Kidney (tissue), 14 donors: ENCODE results near the gene PRKACG. TPM values are rescaled to one million over a fixed set of nuclear protein-coding genes. Genes with fewer than 3 reads are reported as not detected.

Source experiments
- DNase-seq, 5 donors: peaks; one replicate each; pipeline ENCODE4 v3.0.0-alpha.2; 2013 to 2020
- FAIRE-seq: peaks from 2 replicates; lab custom pipeline; 2012; peaks lifted over from hg19 to GRCh38; lab: Jason Lieb, UNC
- H3K27ac ChIP-seq, 2 donors: one replicate each; pipeline ENCODE4 v1.7.0; 2013; ENCODE audit warnings: low read depth in 2 of 2, low read length in 2 of 2, inconsistent platforms in 1 of 2
- H3K27me3 ChIP-seq: one replicate; pipeline ENCODE4 v1.7.1; 2013; ENCODE audit warnings: low read length, inconsistent platforms; ENCODE audit not compliant: control insufficient read depth, insufficient read depth
- H3K36me3 ChIP-seq, 3 donors: one replicate each; pipeline versions ENCODE4 v1.7.0 to v1.7.1; 2013; ENCODE audit warnings: low read length in 3 of 3, control low read depth in 1 of 3, inconsistent platforms in 1 of 3; ENCODE audit not compliant: insufficient read depth in 3 of 3, control insufficient read depth in 2 of 3
- H3K4me1 ChIP-seq, 3 donors: one replicate each; pipeline versions ENCODE4 v1.7.0 to v1.7.1; 2013; ENCODE audit warnings: low read length in 3 of 3, inconsistent platforms in 1 of 3, low read depth in 1 of 3; ENCODE audit not compliant: control insufficient read depth in 2 of 3, insufficient read depth in 2 of 3
- H3K4me3 ChIP-seq, 3 donors: one replicate each; pipeline versions ENCODE4 v1.7.0 to v1.8.1; 2013; ENCODE audit warnings: low read length in 3 of 3, control low read depth in 1 of 3, inconsistent platforms in 1 of 3
- H3K9ac ChIP-seq, 3 donors: one replicate each; pipeline versions ENCODE4 v1.7.0 to v1.7.1; 2013; ENCODE audit warnings: low read length in 3 of 3, control low read depth in 1 of 3, inconsistent platforms in 1 of 3
- H3K9me3 ChIP-seq, 3 donors: one replicate each; pipeline versions ENCODE4 v1.7.0 to v1.7.1; 2013; ENCODE audit warnings: low read length in 3 of 3, control low read depth in 1 of 3, inconsistent platforms in 1 of 3; ENCODE audit not compliant: control insufficient read depth in 2 of 3, insufficient read depth in 1 of 3
- CTCF ChIP-seq: IDR thresholded peaks from 3 replicates; pipeline ENCODE4 v1.5.1; 2012; ENCODE audit warnings: mild to moderate bottlenecking, moderate library complexity, borderline replicate concordance; ENCODE audit not compliant: insufficient read depth; ENCODE audit errors: extremely low read depth
- intact Hi-C: fragments of 100-400 bp; cut with DNase I; formaldehyde crosslinking; loops from one replicate; pipeline ENCODE4 v1.11.1; 2022
- polyA plus RNA-seq: library from polyadenylated mRNA; stranded (reverse); fragments of 350-450 nt; fragmentation: Illumina TruSeq; extraction: RNeasy Lipid Tissue Mini Kit (QIAGEN cat#74804); gene quantifications from one replicate; pipeline ENCODE4 v1.2.3, GENCODE V29; 2014; ENCODE audit warnings: low read depth, low replicate concordance; ENCODE audit not compliant: insufficient read depth
- total RNA-seq: library from RNA; stranded (reverse); fragmentation: NEBNext Ultra II Directional; extraction: Animal tissue kit (Norgen Biotek cat#: 25700); gene quantifications from one replicate; pipeline ENCODE4 v1.2.1, GENCODE V29; 2021
- donor health status: control.
- donor health status: control.
- donor health status: control.
- donor health status: control.
- donor health status: control.
- donor health status: DM: yes; HTN: yes; CAD: no.
- donor health status: Normal renal cell carcinoma (clear cell type).

PRKACG gene
- total and polyA plus RNA-seq, 2 donors from 2014 or later: not detected

DNA sequence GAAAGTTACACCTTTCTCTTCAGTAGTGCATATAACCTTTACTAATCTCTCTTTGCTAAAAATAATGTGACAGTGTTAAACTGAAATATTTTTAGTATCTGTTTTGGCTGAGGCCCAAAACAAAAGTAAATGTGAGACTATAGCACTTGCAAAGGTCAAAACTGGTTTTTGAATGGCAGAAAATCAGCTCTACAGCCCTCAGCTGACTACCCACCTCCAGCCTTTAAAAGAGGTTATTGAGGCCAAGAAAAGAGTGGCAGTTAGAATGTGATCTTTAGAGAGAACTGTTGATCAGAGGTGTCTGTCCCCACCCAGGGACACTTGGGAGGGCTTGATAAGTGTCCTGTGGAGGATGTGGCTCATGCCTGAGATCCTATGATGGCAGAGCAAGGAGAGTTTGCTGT lies 30.9 kb downstream of the PRKACG start:
- H3K4me1 ChIP-seq: no peaks in the 10 kb centered on the region
- no peak overlapping the region for H3K27ac ChIP-seq
- FAIRE-seq: no peak

DNA sequence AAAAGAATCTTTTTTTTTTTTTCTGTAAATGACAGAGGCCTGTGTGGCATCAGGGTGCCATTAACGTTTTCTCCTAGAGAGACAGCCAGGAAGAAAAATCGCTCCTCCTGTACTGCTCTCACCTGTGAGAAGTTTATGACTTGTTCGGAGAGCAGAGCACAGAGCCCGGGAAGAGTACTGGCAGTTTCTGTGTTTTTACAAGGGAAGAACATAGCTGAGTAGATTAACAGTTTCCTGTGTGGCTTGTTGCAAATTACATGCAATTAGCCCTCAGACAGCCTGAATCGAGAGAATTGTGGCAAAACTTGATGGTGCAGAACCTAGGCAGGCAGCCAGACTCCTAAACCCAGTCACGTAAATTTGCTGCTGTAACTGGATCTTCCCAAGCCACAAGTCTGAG lies 32.1 kb downstream of the PRKACG start:
- H3K4me1 ChIP-seq: no peaks in the 10 kb centered on the region
- DNase-seq (peak in 4 of 5 donors; percentile 64 to 94 (median 88)), FAIRE-seq (no peak)
- intact Hi-C loops: no loop called here
- no peak overlapping the region for H3K4me3 ChIP-seq
- H3K9me3 ChIP-seq: no peaks in the 10 kb centered on the region
- H3K36me3 ChIP-seq: no peaks in the 10 kb centered on the region
- no peak for TF ChIP-seq CTCF
- no peak overlapping the region for H3K9ac ChIP-seq
- H3K27me3 ChIP-seq: no peaks in the 10 kb centered on the region
- H3K27ac ChIP-seq: no peak overlapping the region

More for the DNA sequence above, 30.9 kb downstream of the PRKACG start:
- no peaks in the 10 kb centered on the region for H3K9me3 ChIP-seq
- H3K36me3 ChIP-seq: no peaks in the 10 kb centered on the region
- intact Hi-C loops: no loop called here
- TF ChIP-seq CTCF: no peak
- DNase-seq: no peak
- H3K9ac ChIP-seq: no peak overlapping the region
- H3K4me3 ChIP-seq: no peak overlapping the region
- H3K27me3 ChIP-seq: no peaks in the 10 kb centered on the region

- H3K4me1 ChIP-seq: no peaks in the 10 kb centered on the region
- DNase-seq: no peak
- no peak overlapping the region for H3K4me3 ChIP-seq
- no peaks in the 10 kb centered on the region for H3K27me3 ChIP-seq
- H3K9me3 ChIP-seq: no peaks in the 10 kb centered on the region
- no peak overlapping the region for H3K9ac ChIP-seq
- intact Hi-C loops: no loop called here
- TF ChIP-seq CTCF: no peak
- no peak for FAIRE-seq
- H3K36me3 ChIP-seq: no peaks in the 10 kb centered on the region
- H3K27ac ChIP-seq: no peak overlapping the region
These were observed 33.5 kb downstream of the PRKACG start for GRCh38 chr9:68980341-68980914.
